Osteocyte (in vitro differentiated cells): ENCODE results near the gene MAML1. TPM values are rescaled to one million over a fixed set of nuclear protein-coding genes. Genes with fewer than 3 reads are reported as not detected.

ENCODE experiments used
- DNase-seq: peaks from one replicate; pipeline ENCODE4 v3.0.0; 2021; ENCODE audit warnings: mixed read lengths; ENCODE audit not compliant: unreplicated experiment; ENCODE audit errors: extremely low spot score
- H3K27ac Mint-ChIP-seq: one replicate; pipeline ENCODE4 v1.8.0; 2021; ENCODE audit warnings: mild to moderate bottlenecking, mixed read lengths; ENCODE audit not compliant: unreplicated experiment
- H3K27me3 Mint-ChIP-seq: one replicate; pipeline ENCODE4 v1.8.0; 2021; ENCODE audit warnings: mixed read lengths; ENCODE audit not compliant: unreplicated experiment
- H3K36me3 Mint-ChIP-seq: one replicate; pipeline ENCODE4 v1.8.0; 2021; ENCODE audit warnings: mixed read lengths; ENCODE audit not compliant: unreplicated experiment
- H3K4me1 Mint-ChIP-seq: one replicate; pipeline ENCODE4 v1.8.0; 2021; ENCODE audit warnings: mixed read lengths; ENCODE audit not compliant: unreplicated experiment
- H3K4me3 Mint-ChIP-seq: one replicate; pipeline ENCODE4 v1.8.0; 2021; ENCODE audit warnings: mild to moderate bottlenecking, moderate library complexity, mixed read lengths; ENCODE audit not compliant: unreplicated experiment
- H3K9me3 Mint-ChIP-seq: one replicate; pipeline ENCODE4 v1.8.0; 2021; ENCODE audit warnings: mixed read lengths; ENCODE audit not compliant: unreplicated experiment
- total RNA-seq: library from RNA; stranded (reverse); gene quantifications from 2 replicates; pipeline ENCODE4 v1.2.1, GENCODE V29; 2021
- TF ChIP-seq, protein P1 (sequence below): fragments of 200-600 bp; sonication (generic); IDR thresholded peaks from 2 replicates; pipeline ENCODE4 v1.5.0; 2021; ENCODE audit warnings: antibody characterized with exemption, mild to moderate bottlenecking, moderate library complexity

Gene MAML1
- total RNA-seq, 1 donor from 2014 or later, result 34.1 TPM

DNA sequence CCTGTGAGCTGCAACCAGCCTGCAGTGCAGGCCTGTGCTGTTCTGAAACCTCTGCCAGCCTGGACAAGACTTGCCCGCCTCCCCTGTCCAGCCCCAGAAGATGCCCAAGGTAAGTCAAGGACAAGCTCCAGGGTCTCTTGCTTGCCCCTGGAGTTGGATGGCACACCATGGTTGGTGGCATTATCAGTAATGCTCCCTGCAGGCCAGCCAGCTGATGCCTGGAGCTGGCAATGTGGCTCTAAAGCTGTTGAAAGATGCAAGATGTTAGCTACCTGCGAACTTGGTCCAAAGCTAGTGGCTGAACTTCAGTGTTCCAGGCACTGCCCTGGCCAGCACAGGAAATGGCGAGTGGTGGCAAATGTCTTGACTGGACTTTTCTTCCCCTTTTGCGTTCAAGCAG is 47.2 kb downstream of the MAML1 start:
- Mint-ChIP-seq H3K27ac (no peak overlapping the region), H3K4me3 (no peak overlapping the region), H3K36me3 (peaks cover 31% of the 10 kb centered on the region), H3K4me1 (no peaks in the 10 kb centered on the region), H3K9me3 (no peaks in the 10 kb centered on the region), H3K27me3 (no peaks in the 10 kb centered on the region)
- no peak for DNase-seq
- TF ChIP-seq, protein P1, sequence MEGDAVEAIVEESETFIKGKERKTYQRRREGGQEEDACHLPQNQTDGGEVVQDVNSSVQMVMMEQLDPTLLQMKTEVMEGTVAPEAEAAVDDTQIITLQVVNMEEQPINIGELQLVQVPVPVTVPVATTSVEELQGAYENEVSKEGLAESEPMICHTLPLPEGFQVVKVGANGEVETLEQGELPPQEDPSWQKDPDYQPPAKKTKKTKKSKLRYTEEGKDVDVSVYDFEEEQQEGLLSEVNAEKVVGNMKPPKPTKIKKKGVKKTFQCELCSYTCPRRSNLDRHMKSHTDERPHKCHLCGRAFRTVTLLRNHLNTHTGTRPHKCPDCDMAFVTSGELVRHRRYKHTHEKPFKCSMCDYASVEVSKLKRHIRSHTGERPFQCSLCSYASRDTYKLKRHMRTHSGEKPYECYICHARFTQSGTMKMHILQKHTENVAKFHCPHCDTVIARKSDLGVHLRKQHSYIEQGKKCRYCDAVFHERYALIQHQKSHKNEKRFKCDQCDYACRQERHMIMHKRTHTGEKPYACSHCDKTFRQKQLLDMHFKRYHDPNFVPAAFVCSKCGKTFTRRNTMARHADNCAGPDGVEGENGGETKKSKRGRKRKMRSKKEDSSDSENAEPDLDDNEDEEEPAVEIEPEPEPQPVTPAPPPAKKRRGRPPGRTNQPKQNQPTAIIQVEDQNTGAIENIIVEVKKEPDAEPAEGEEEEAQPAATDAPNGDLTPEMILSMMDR, result no peak

DNA sequence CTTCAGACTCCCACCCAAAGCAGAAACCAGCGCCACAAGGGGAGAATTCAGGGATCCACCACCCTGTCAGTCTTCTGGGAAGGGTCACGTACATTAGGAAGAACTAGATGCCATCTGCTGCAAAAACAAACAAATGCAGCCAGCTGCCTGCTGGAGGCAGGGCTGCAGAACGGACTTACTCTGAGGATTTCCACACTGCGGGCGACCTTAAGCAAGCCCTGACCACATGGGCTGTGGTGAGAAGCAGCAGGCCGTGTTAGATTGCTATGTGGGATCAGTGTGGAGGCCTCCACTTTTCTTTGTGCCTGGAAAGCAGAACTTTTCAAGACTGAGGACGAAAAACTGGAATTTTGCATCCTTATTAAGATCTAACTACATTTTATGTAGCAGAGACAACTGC is 47.7 kb downstream of the MAML1 start:
- TF ChIP-seq, protein P1, result no peak
- peaks cover 31% of the 10 kb centered on the region for H3K36me3 Mint-ChIP-seq
- no peak for DNase-seq
- H3K27me3 Mint-ChIP-seq, result no peaks in the 10 kb centered on the region
- no peak overlapping the region for H3K4me3 Mint-ChIP-seq
- H3K27ac Mint-ChIP-seq, result no peak overlapping the region
- H3K4me1 Mint-ChIP-seq, result no peaks in the 10 kb centered on the region
- no peaks in the 10 kb centered on the region for H3K9me3 Mint-ChIP-seq

DNA sequence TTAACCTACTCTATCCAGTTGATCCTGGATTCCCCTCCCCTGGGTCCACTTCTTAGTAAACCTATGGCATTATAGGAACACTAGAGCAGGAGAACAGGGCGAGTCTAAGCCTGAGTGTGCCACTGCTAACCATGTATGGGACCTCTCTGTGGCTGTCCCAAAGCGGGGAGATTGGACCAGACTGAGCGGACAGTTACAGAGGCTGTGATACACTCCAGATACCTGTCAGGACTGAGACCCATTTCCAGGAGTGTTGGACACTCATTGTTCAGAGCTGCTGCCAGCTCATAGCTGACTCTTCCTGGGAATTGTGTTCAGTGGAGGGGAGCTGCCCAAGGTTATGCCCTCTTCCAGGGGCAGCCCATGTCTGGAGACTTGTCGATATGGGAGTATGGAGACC is 49.2 kb downstream of the MAML1 start:
- Mint-ChIP-seq H3K27ac (no peak overlapping the region), H3K27me3 (no peaks in the 10 kb centered on the region), H3K9me3 (no peaks in the 10 kb centered on the region), H3K36me3 (peaks cover 20% of the 10 kb centered on the region), H3K4me3 (no peak overlapping the region), H3K4me1 (no peaks in the 10 kb centered on the region)
- no peak for DNase-seq
- TF ChIP-seq, protein P1, result no peak

DNA sequence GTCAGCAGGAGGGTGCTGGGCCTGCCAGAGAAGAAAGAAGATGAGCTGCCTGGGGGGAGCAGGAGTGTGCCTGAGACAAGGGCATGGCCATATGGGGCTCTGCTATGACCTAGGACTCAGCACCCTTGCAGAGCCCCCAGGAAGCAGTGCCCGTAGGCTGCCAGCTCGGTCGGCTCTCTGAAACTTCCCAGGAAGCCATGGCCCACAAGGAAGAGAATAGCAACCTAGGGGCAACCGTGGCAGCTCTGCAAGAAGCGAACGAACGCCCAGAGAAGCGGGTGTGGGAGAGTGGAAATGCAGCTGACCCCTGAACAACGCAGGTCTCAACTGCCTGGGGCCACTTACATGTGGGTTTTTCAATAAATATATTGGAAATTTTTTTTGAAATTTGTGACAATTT is 50.5 kb downstream of the MAML1 start:
- Mint-ChIP-seq H3K36me3 (peaks cover 12% of the 10 kb centered on the region), H3K4me3 (no peak overlapping the region), H3K27me3 (no peaks in the 10 kb centered on the region), H3K9me3 (no peaks in the 10 kb centered on the region), H3K4me1 (no peaks in the 10 kb centered on the region), H3K27ac (no peak overlapping the region)
- no peak for DNase-seq
- TF ChIP-seq, protein P1, result no peak

DNA sequence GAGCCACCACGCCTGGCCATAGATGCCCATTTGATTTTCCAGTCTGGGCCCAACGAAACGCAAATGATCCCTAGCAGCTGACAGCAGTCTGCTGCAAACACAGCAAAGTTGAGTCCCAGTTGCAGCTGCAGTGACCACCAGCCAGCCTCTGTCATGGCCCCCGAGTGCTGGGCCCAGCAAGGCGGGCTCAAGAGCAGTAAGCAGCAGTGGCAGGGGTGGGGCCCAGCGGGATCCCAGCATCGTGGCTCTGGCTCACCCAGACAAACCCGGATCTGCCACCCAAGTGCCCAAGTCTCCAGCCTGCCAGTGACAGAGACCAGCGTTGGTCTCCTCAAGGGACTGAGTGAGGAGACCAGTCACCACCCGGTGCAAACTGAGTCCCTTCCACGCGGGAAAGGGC is 54.2 kb downstream of the MAML1 start:
- no peaks in the 10 kb centered on the region for H3K4me1 Mint-ChIP-seq
- TF ChIP-seq, protein P1, result no peak
- H3K9me3 Mint-ChIP-seq, result no peaks in the 10 kb centered on the region
- H3K27me3 Mint-ChIP-seq, result no peaks in the 10 kb centered on the region
- no peak overlapping the region for H3K27ac Mint-ChIP-seq
- no peak overlapping the region for H3K4me3 Mint-ChIP-seq
- no peak for DNase-seq
- H3K36me3 Mint-ChIP-seq, result no peaks in the 10 kb centered on the region
